Astrocyte (in vitro differentiated cells and primary cell): ENCODE results near the gene C17orf67.

ENCODE experiments used
- CTCF ChIP-seq: IDR thresholded peaks from 2 replicates; pipeline ENCODE4 v1.5.1; 2011; ENCODE audit warnings: low read depth, mild to moderate bottlenecking, inconsistent platforms, low read length, moderate library complexity; ENCODE audit not compliant: insufficient read depth
- EZH2 ChIP-seq: IDR thresholded peaks from 2 replicates; pipeline ENCODE4 v1.6.1; 2012; ENCODE audit warnings: mild to moderate bottlenecking, low read length, inconsistent platforms; ENCODE audit not compliant: insufficient read depth

- TF ChIP-seq EZH2 (no peak), CTCF (no peak)
Observed at GRCh38 chr17:56762988-56763387, 70.7 kb downstream of the C17orf67 start.
